H9 (cell line): ENCODE results near the gene TMEM41A. TPM values are rescaled to one million over a fixed set of nuclear protein-coding genes. Genes with fewer than 3 reads are reported as not detected.

Experiments
- DNase-seq: peaks from one replicate; pipeline ENCODE4 v3.0.0-alpha.2; 2017
- H2AFZ ChIP-seq: one replicate; pipeline ENCODE4 v1.6.1; 2013; ENCODE audit warnings: mild to moderate bottlenecking, low read length, control low read depth, moderate library complexity
- H2AK5ac ChIP-seq: 2 replicates; pipeline ENCODE4 v1.6.1; 2013; ENCODE audit warnings: low read length, control low read depth, mixed read lengths; ENCODE audit not compliant: insufficient read length
- H2BK120ac ChIP-seq: one replicate; pipeline ENCODE4 v1.6.1; 2013; ENCODE audit warnings: low read depth, mild to moderate bottlenecking, low read length, control low read depth, inconsistent platforms; ENCODE audit not compliant: poor library complexity, severe bottlenecking
- H2BK12ac ChIP-seq: 2 replicates; pipeline ENCODE4 v1.6.1; 2013; ENCODE audit warnings: low read length, control low read depth, mixed read lengths, low read depth; ENCODE audit not compliant: insufficient read length
- H2BK15ac ChIP-seq: 2 replicates; pipeline ENCODE4 v1.6.1; 2013; ENCODE audit warnings: low read depth, low read length, control low read depth
- H2BK20ac ChIP-seq: one replicate; pipeline ENCODE4 v1.6.1; 2013; ENCODE audit warnings: low read depth, mild to moderate bottlenecking, low read length, control low read depth, inconsistent platforms; ENCODE audit not compliant: poor library complexity, severe bottlenecking
- H2BK5ac ChIP-seq: 2 replicates; pipeline ENCODE4 v1.6.1; 2013; ENCODE audit warnings: low read length, control low read depth, mixed read lengths; ENCODE audit not compliant: insufficient read length
- H3K14ac ChIP-seq: 2 replicates; pipeline ENCODE4 v1.6.1; 2013; ENCODE audit warnings: low read length, control low read depth; ENCODE audit not compliant: insufficient read depth
- H3K18ac ChIP-seq: 2 replicates; pipeline ENCODE4 v1.6.1; 2013; ENCODE audit warnings: low read depth, mild to moderate bottlenecking, mixed read lengths, low read length, control low read depth; ENCODE audit not compliant: insufficient read length
- H3K23ac ChIP-seq: 2 replicates; pipeline ENCODE4 v1.6.1; 2013; ENCODE audit warnings: low read length, control low read depth, mixed read lengths, low read depth; ENCODE audit not compliant: insufficient read length
- H3K23me2 ChIP-seq: 2 replicates; pipeline ENCODE4 v1.6.1; 2013; ENCODE audit warnings: low read depth, mild to moderate bottlenecking, mixed read lengths, low read length, control low read depth; ENCODE audit not compliant: insufficient read length, poor library complexity, severe bottlenecking
- H3K27ac ChIP-seq: 2 replicates; pipeline ENCODE4 v1.5.1; 2013; ENCODE audit warnings: low read length, control low read depth, mixed read lengths, low read depth; ENCODE audit not compliant: insufficient read length
- H3K27me3 ChIP-seq: 2 replicates; pipeline ENCODE4 v1.6.1; 2013; ENCODE audit warnings: low read length, control low read depth, inconsistent platforms; ENCODE audit not compliant: insufficient read depth
- H3K4ac ChIP-seq: 2 replicates; pipeline ENCODE4 v1.6.1; 2013; ENCODE audit warnings: low read depth, mild to moderate bottlenecking, control low read depth, inconsistent platforms, low read length, moderate library complexity
- H3K4me1 ChIP-seq: 2 replicates; pipeline ENCODE4 v1.6.1; 2013; ENCODE audit warnings: low read length, control low read depth, inconsistent platforms; ENCODE audit not compliant: insufficient read depth
- H3K4me2 ChIP-seq: 2 replicates; pipeline ENCODE4 v1.6.1; 2013; ENCODE audit warnings: low read length, control low read depth, mixed read lengths; ENCODE audit not compliant: insufficient read length, insufficient read depth
- H3K56ac ChIP-seq: 2 replicates; pipeline ENCODE4 v1.6.1; 2013; ENCODE audit warnings: low read depth, mild to moderate bottlenecking, mixed read lengths, low read length, control low read depth; ENCODE audit not compliant: insufficient read length
- H3K79me1 ChIP-seq: 2 replicates; pipeline ENCODE4 v1.6.1; 2013; ENCODE audit warnings: low read depth, mild to moderate bottlenecking, moderate library complexity, low read length, control low read depth, inconsistent platforms; ENCODE audit not compliant: insufficient read depth, poor library complexity, severe bottlenecking
- H3K79me2 ChIP-seq: 2 replicates; pipeline ENCODE4 v1.6.1; 2013; ENCODE audit warnings: low read length, control low read depth, inconsistent platforms; ENCODE audit not compliant: insufficient read depth
- H3K9ac ChIP-seq: 2 replicates; pipeline ENCODE4 v1.6.1; 2013; ENCODE audit warnings: low read length, control low read depth, mixed read lengths; ENCODE audit not compliant: insufficient read length; ENCODE audit errors: extremely low read depth
- H3K9me3 ChIP-seq: one replicate; pipeline ENCODE4 v1.6.1; 2013; ENCODE audit warnings: low read depth, low read length, inconsistent platforms; ENCODE audit not compliant: control insufficient read depth
- H3T11ph ChIP-seq: one replicate; pipeline ENCODE4 v1.6.1; 2013; ENCODE audit warnings: mild to moderate bottlenecking, low read length, control low read depth, inconsistent platforms
- H4K20me1 ChIP-seq: one replicate; pipeline ENCODE4 v1.6.1; 2013; ENCODE audit not compliant: control insufficient read depth, insufficient read length, insufficient read depth
- H4K5ac ChIP-seq: 2 replicates; pipeline ENCODE4 v1.6.1; 2013; ENCODE audit warnings: low read depth, mild to moderate bottlenecking, mixed read lengths, low read length, control low read depth; ENCODE audit not compliant: insufficient read length
- H4K8ac ChIP-seq: replicated peaks from 2 replicates; pipeline ENCODE4 v1.6.1; 2013; ENCODE audit warnings: low read length, control low read depth, mixed read lengths, low read depth; ENCODE audit not compliant: insufficient read length
- H4K91ac ChIP-seq: 2 replicates; pipeline ENCODE4 v1.6.1; 2013; ENCODE audit warnings: low read depth, mild to moderate bottlenecking, moderate library complexity, mixed read lengths, low read length, control low read depth; ENCODE audit not compliant: insufficient read length
- H3K27ac Mint-ChIP-seq, 3 experiments: 2 replicates in 2 of 3; 3 replicates in 1 of 3; pipeline ENCODE4 v1.8.0; 2020 to 2021; ENCODE audit warnings: mixed read lengths in 3 of 3, mild to moderate bottlenecking in 1 of 3, moderate library complexity in 1 of 3
- H3K27me3 Mint-ChIP-seq: 2 replicates; pipeline ENCODE4 v1.8.0; 2021; ENCODE audit warnings: low read depth, mild to moderate bottlenecking, moderate library complexity, mixed read lengths
- H3K36me3 Mint-ChIP-seq, 3 experiments: 2 replicates in 2 of 3; 3 replicates in 1 of 3; pipeline ENCODE4 v1.8.0; 2020 to 2021; ENCODE audit warnings: low read depth in 3 of 3, mixed read lengths in 3 of 3; ENCODE audit not compliant: insufficient read depth in 1 of 3
- H3K4me1 Mint-ChIP-seq, 2 experiments: 2 replicates each; pipeline ENCODE4 v1.8.0; 2020; ENCODE audit warnings: mixed read lengths in 2 of 2
- H3K4me3 Mint-ChIP-seq, 2 experiments: 2 replicates in 1 of 2; 3 replicates in 1 of 2; pipeline ENCODE4 v1.8.0; 2020 to 2021; ENCODE audit warnings: mild to moderate bottlenecking in 2 of 2, mixed read lengths in 2 of 2, moderate library complexity in 1 of 2
- H3K9me3 Mint-ChIP-seq, 2 experiments: 2 replicates in 1 of 2; 3 replicates in 1 of 2; pipeline ENCODE4 v1.8.0; 2020; ENCODE audit warnings: mild to moderate bottlenecking in 2 of 2, mixed read lengths in 2 of 2, moderate library complexity in 1 of 2
- CTCF ChIP-seq: fragments of 200-600 bp; sonication (generic); conservative IDR thresholded peaks from 3 replicates; pipeline ENCODE4 v1.8.0; 2021; ENCODE audit warnings: antibody characterized with exemption, mild to moderate bottlenecking
- WGBS: extraction: QIAGEN DNeasy Blood & Tissue Kit; methylation state at CpG from one replicate; pipeline ENCODE4 v1.1.7; 2013; ENCODE audit warnings: missing lambda C conversion rate, low lambda C conversion rate, mixed read lengths; ENCODE audit not compliant: insufficient read length; ENCODE audit errors: extremely low coverage; 5-methylcytosine and 5-hydroxymethylcytosine counted together
- total RNA-seq: library from RNA; stranded (reverse); gene quantifications from 2 replicates; pipeline ENCODE4 v1.2.1, GENCODE V29; 2021

Gene TMEM41A
- total RNA-seq, 1 experiment from 2014 or later, result 23.9 TPM

- Histone ChIP-seq H3K4me1 (no peaks in the 10 kb centered on the region), H2BK120ac (no peak overlapping the region), H3K23me2 (no peaks in the 10 kb centered on the region), H3K56ac (no peak overlapping the region), H2AFZ (no peak overlapping the region), H4K8ac (no peak overlapping the region), H3K9ac (no peak overlapping the region), H2BK15ac (no peak overlapping the region), H3K27ac (no peak overlapping the region), H3T11ph (no peak overlapping the region), H2BK20ac (no peak overlapping the region), H4K91ac (no peak overlapping the region), H3K4me2 (no peak overlapping the region), H3K27me3 (no peaks in the 10 kb centered on the region), H4K20me1 (no peaks in the 10 kb centered on the region), H3K23ac (no peak overlapping the region), H2BK12ac (no peak overlapping the region), H3K9me3 (no peaks in the 10 kb centered on the region), H3K4ac (no peak overlapping the region), H3K79me1 (no peaks in the 10 kb centered on the region), H4K5ac (no peak overlapping the region), H3K79me2 (no peaks in the 10 kb centered on the region), H3K18ac (no peak overlapping the region), H3K14ac (no peak overlapping the region), H2BK5ac (no peak overlapping the region), H2AK5ac (no peak overlapping the region)
- no peaks in the 10 kb centered on the region for H3K9me3 Mint-ChIP-seq
- H3K36me3 Mint-ChIP-seq, result no peaks in the 10 kb centered on the region
- H3K4me1 Mint-ChIP-seq, result no peaks in the 10 kb centered on the region
- TF ChIP-seq CTCF, result no peak
- no peak for DNase-seq
- H3K27me3 Mint-ChIP-seq, result peaks cover 8% of the 10 kb centered on the region
- WGBS, result no CpG with 5 or more reads among the region's 7 CpGs
- no peak overlapping the region for H3K27ac Mint-ChIP-seq
- H3K4me3 Mint-ChIP-seq, result no peak overlapping the region
These were observed 58.9 kb downstream of the TMEM41A start for GRCh38 chr3:185439745-185440466.

Other genes with a start within 250 kb of the TMEM41A start
- 2.1 and 2.7 TPM in 2 replicates for gene EHHADH, start 245.0 kb downstream of the TMEM41A start, total RNA-seq
- 9.5 and 10.6 TPM in 2 replicates for gene MAP3K13, start 135.9 kb downstream of the TMEM41A start, total RNA-seq
- 0.17 and 0.37 TPM in 2 replicates for gene LIPH, start 53.6 kb upstream of the TMEM41A start, total RNA-seq
- 89.4 and 90.1 TPM in 2 replicates for gene SENP2, start 87.3 kb upstream of the TMEM41A start, total RNA-seq